Neural cell (in vitro differentiated cells): Measurements from ENCODE around the gene CSNK1E. TPM values are rescaled to one million over a fixed set of nuclear protein-coding genes. Genes with fewer than 3 reads are reported as not detected.

Source experiments
- H2AFZ ChIP-seq: fragments of 200-600, 300-800 bp; sonication (generic), shearing (Covaris generic); 2 replicates; pipeline ENCODE4 v1.6.0; 2014; ENCODE audit warnings: low read depth, mild to moderate bottlenecking, antibody characterized with exemption, low read length, moderate library complexity
- H3F3A ChIP-seq: fragments of 200-600 bp; shearing (Covaris generic); 2 replicates; pipeline ENCODE4 v1.6.1; 2016; ENCODE audit warnings: mild to moderate bottlenecking, moderate library complexity, mixed read lengths, antibody characterized with exemption, low read length; ENCODE audit not compliant: insufficient read depth, poor library complexity, severe bottlenecking
- H3K27ac ChIP-seq: fragments of 200-600, 300-800 bp; sonication (generic), shearing (Covaris generic); 2 replicates; pipeline ENCODE4 v1.5.1; 2014; ENCODE audit warnings: mild to moderate bottlenecking, low read length, moderate library complexity
- H3K27me3 ChIP-seq: fragments of 300-800, 200-600 bp; sonication (generic), shearing (Covaris generic); 2 replicates; pipeline ENCODE4 v1.6.0; 2014; ENCODE audit warnings: mild to moderate bottlenecking, low read depth, low read length, moderate library complexity; ENCODE audit not compliant: insufficient read depth
- H3K36me3 ChIP-seq: fragments of 300-800, 200-600 bp; sonication (generic), shearing (Covaris generic); 2 replicates; pipeline ENCODE4 v1.5.1; 2014; ENCODE audit warnings: mild to moderate bottlenecking, antibody characterized with exemption, low read length, moderate library complexity; ENCODE audit not compliant: insufficient read depth
- H3K4me2 ChIP-seq: fragments of 300-800, 200-600 bp; sonication (generic), shearing (Covaris generic); 2 replicates; pipeline ENCODE4 v1.6.0; 2014; ENCODE audit warnings: mild to moderate bottlenecking, low read length
- H3K4me3 ChIP-seq: fragments of 300-800, 200-600 bp; sonication (generic), shearing (Covaris generic); 2 replicates; pipeline ENCODE4 v1.5.1; 2014; ENCODE audit warnings: mild to moderate bottlenecking, low read length, moderate library complexity
- H3K79me2 ChIP-seq: fragments of 200-600 bp; shearing (Covaris generic); replicated peaks from 2 replicates; pipeline ENCODE4 v1.6.0; 2014; ENCODE audit warnings: mild to moderate bottlenecking, low read length, moderate library complexity; ENCODE audit not compliant: insufficient read depth
- H3K9ac ChIP-seq: fragments of 300-800, 200-600 bp; sonication (generic), shearing (Covaris generic); 2 replicates; pipeline ENCODE4 v1.6.1; 2016; ENCODE audit warnings: mild to moderate bottlenecking, low read length, mixed read lengths
- H3K9me2 ChIP-seq: fragments of 200-600 bp; shearing (Covaris generic); 2 replicates; pipeline ENCODE4 v1.6.1; 2016; ENCODE audit warnings: mild to moderate bottlenecking, low read length, mixed read lengths; ENCODE audit not compliant: insufficient read depth
- H3K9me3 ChIP-seq: fragments of 200-600, 300-800 bp; sonication (generic), shearing (Covaris generic); 2 replicates; pipeline ENCODE4 v1.6.1; 2016; ENCODE audit warnings: mild to moderate bottlenecking, mixed run types, low read length, moderate library complexity, mixed read lengths
- H4K20me1 ChIP-seq: fragments of 200-600 bp; shearing (Covaris generic); 2 replicates; pipeline ENCODE4 v1.6.1; 2016; ENCODE audit warnings: mild to moderate bottlenecking, mixed run types; ENCODE audit not compliant: insufficient read depth
- EP300 ChIP-seq: fragments of 450-650 bp; conservative IDR thresholded peaks from 2 replicates; pipeline ENCODE4 v1.6.1; 2014; ENCODE audit warnings: antibody characterized with exemption, mild to moderate bottlenecking, moderate library complexity; ENCODE audit not compliant: poor library complexity, severe bottlenecking
- EZH2 ChIP-seq: fragments of 200-600, 300-800 bp; shearing (Covaris generic), sonication (generic); IDR thresholded peaks from 2 replicates; pipeline ENCODE4 v1.6.1; 2014; ENCODE audit warnings: antibody characterized with exemption, low read length, borderline replicate concordance, mild to moderate bottlenecking; ENCODE audit not compliant: insufficient read depth, poor library complexity, severe bottlenecking
- MXI1 ChIP-seq: fragments of 450-650 bp; conservative IDR thresholded peaks from 2 replicates; pipeline ENCODE4 v1.6.1; 2014; ENCODE audit warnings: antibody characterized with exemption, mild to moderate bottlenecking; ENCODE audit not compliant: poor library complexity, severe bottlenecking
- POLR2AphosphoS5 ChIP-seq: IDR thresholded peaks from 2 replicates; pipeline ENCODE4 v1.6.1; 2012
- RAD21 ChIP-seq: fragments of 450-650 bp; conservative IDR thresholded peaks from 2 replicates; pipeline ENCODE4 v1.6.1; 2014; ENCODE audit warnings: antibody characterized with exemption, mild to moderate bottlenecking, moderate library complexity
- SMC3 ChIP-seq: fragments of 450-650 bp; conservative IDR thresholded peaks from 2 replicates; pipeline ENCODE4 v1.6.1; 2014; ENCODE audit warnings: antibody characterized with exemption, mild to moderate bottlenecking, moderate library complexity; ENCODE audit not compliant: poor library complexity
- TAF1 ChIP-seq: IDR thresholded peaks from 2 replicates; pipeline ENCODE4 v1.6.1; 2012; ENCODE audit warnings: low read depth
- polyA plus RNA-seq: library from polyadenylated mRNA; depleted of rRNA; stranded (reverse); fragments of >200 nt; gene quantifications from 2 replicates; pipeline ENCODE4 v1.2.3, GENCODE V29; 2014
- TF ChIP-seq, protein P1 (sequence below): fragments of 450-650 bp; IDR thresholded peaks from 2 replicates; pipeline ENCODE4 v1.5.1; 2014; ENCODE audit warnings: antibody characterized with exemption, mild to moderate bottlenecking, moderate library complexity; ENCODE audit not compliant: poor library complexity, severe bottlenecking
- TF ChIP-seq, protein P2 (sequence below): IDR thresholded peaks from 2 replicates; pipeline ENCODE4 v1.6.1; 2012; ENCODE audit warnings: borderline replicate concordance

The CSNK1E gene
- polyA plus RNA-seq, 1 donor from 2014 or later: 230 TPM

DNA sequence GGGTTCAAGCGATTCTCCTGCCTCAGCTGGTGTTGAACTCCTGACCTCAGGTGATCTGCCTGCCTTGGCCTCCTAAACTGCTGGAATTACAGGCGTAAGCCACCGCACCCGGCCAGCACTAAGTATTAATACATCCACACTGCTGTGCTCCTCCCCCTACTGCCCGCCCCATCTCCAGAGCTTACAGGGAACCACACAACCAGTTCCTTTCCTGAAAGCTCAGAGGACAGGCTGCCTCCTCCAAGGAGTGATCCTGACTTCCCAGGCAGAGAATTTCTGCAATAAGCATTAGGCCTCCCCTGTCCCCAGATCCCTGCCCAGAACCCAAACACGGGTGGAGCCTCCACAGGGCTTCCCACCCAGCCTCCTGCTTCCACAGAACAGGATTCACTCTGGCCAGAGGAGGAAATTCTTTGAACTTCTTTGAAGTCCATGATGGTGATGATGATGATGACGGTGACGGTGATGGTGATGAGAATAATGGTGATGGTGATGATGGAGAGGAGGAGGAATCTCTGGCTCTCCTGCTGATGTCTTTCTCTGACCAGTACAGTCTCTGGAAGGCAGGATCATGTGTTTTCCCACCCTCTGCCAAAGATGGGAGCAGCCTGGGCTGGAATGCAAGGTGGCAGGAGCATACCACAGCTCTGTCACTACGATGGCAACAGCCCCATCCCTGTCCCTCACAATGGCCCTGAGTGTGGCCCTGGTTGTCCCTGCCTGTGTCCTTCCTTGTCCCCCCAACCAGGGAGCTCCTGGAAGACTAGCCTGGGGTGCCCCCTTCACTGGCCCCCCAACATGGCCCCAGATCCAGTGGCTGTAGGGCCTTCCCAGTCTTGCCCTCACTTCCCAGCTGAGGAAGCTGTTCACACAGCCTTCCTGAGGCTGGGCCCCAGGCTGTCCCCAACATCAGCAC is 33.5 kb upstream of the CSNK1E start:
- H3K4me3 ChIP-seq: no peak overlapping the region
- H3K27me3 ChIP-seq: no peaks in the 10 kb centered on the region
- H4K20me1 ChIP-seq: no peaks in the 10 kb centered on the region
- no peaks in the 10 kb centered on the region for H3F3A ChIP-seq
- no peak overlapping the region for H3K9ac ChIP-seq
- H3K27ac ChIP-seq: no peak overlapping the region
- no peaks in the 10 kb centered on the region for H3K79me2 ChIP-seq
- TF ChIP-seq SMC3: no peak
- TF ChIP-seq EZH2: no peak
- TF ChIP-seq, protein P1, sequence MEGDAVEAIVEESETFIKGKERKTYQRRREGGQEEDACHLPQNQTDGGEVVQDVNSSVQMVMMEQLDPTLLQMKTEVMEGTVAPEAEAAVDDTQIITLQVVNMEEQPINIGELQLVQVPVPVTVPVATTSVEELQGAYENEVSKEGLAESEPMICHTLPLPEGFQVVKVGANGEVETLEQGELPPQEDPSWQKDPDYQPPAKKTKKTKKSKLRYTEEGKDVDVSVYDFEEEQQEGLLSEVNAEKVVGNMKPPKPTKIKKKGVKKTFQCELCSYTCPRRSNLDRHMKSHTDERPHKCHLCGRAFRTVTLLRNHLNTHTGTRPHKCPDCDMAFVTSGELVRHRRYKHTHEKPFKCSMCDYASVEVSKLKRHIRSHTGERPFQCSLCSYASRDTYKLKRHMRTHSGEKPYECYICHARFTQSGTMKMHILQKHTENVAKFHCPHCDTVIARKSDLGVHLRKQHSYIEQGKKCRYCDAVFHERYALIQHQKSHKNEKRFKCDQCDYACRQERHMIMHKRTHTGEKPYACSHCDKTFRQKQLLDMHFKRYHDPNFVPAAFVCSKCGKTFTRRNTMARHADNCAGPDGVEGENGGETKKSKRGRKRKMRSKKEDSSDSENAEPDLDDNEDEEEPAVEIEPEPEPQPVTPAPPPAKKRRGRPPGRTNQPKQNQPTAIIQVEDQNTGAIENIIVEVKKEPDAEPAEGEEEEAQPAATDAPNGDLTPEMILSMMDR: no peak
- TF ChIP-seq MXI1: no peak
- no peak for TF ChIP-seq EP300
- TF ChIP-seq POLR2AphosphoS5: no peak
- TF ChIP-seq RAD21: no peak
- TF ChIP-seq, protein P2, sequence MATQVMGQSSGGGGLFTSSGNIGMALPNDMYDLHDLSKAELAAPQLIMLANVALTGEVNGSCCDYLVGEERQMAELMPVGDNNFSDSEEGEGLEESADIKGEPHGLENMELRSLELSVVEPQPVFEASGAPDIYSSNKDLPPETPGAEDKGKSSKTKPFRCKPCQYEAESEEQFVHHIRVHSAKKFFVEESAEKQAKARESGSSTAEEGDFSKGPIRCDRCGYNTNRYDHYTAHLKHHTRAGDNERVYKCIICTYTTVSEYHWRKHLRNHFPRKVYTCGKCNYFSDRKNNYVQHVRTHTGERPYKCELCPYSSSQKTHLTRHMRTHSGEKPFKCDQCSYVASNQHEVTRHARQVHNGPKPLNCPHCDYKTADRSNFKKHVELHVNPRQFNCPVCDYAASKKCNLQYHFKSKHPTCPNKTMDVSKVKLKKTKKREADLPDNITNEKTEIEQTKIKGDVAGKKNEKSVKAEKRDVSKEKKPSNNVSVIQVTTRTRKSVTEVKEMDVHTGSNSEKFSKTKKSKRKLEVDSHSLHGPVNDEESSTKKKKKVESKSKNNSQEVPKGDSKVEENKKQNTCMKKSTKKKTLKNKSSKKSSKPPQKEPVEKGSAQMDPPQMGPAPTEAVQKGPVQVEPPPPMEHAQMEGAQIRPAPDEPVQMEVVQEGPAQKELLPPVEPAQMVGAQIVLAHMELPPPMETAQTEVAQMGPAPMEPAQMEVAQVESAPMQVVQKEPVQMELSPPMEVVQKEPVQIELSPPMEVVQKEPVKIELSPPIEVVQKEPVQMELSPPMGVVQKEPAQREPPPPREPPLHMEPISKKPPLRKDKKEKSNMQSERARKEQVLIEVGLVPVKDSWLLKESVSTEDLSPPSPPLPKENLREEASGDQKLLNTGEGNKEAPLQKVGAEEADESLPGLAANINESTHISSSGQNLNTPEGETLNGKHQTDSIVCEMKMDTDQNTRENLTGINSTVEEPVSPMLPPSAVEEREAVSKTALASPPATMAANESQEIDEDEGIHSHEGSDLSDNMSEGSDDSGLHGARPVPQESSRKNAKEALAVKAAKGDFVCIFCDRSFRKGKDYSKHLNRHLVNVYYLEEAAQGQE: no peak
- TF ChIP-seq TAF1: no peak
- H3K9me3 ChIP-seq: no peaks in the 10 kb centered on the region
- no peaks in the 10 kb centered on the region for H3K9me2 ChIP-seq
- no peaks in the 10 kb centered on the region for H3K36me3 ChIP-seq
- H2AFZ ChIP-seq: no peak overlapping the region
- no peak overlapping the region for H3K4me2 ChIP-seq

DNA sequence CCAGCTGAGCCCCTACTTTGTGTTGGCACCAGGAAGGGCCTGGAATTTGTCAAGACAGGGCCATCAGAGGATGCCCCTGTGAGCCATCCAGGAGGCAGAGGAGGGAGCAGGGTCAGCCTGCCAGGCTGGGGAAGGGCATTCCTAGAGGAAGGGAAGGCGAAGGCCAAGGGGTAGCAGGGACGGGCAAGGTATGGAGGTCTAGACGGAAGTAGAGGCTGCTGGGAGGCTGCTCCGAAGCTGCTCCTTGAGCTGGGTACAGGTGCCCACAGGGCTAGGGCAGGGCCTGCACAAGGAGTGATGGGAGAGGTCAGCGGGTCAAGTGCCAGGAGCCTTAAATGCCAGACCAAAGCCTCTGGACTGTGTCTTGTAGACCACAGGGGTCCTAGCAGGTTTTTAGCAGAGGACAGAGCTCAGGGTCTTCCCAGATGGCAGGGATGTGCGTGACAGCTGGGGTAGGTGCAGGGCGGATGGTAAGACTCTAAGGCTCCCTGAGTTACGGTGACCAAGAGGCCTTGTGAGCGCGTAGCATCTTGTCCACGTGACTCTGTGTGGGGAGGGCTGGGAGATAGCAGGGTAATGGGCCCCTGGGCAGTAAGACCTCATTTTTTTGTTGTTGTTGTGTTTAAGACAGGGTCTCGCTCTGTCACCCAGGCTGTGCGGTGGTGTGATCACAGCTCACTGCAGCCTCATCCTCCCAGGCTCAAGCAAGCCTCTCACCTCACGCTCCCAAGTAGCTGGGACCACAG is 31.7 kb upstream of the CSNK1E start:
- no peak for TF ChIP-seq EZH2
- TF ChIP-seq EP300: no peak
- TF ChIP-seq, protein P1: no peak
- TF ChIP-seq SMC3: no peak
- no peak for TF ChIP-seq TAF1
- no peak for TF ChIP-seq MXI1
- no peak for TF ChIP-seq POLR2AphosphoS5
- H3K79me2 ChIP-seq: no peaks in the 10 kb centered on the region
- H3K27ac ChIP-seq: no peak overlapping the region
- H3K9me3 ChIP-seq: no peaks in the 10 kb centered on the region
- H3K4me2 ChIP-seq: no peak overlapping the region
- H3K4me3 ChIP-seq: no peak overlapping the region
- H3K36me3 ChIP-seq: no peaks in the 10 kb centered on the region
- no peak overlapping the region for H2AFZ ChIP-seq
- no peaks in the 10 kb centered on the region for H3K27me3 ChIP-seq
- H3F3A ChIP-seq: no peaks in the 10 kb centered on the region
- H3K9ac ChIP-seq: no peak overlapping the region
- H4K20me1 ChIP-seq: no peaks in the 10 kb centered on the region
- H3K9me2 ChIP-seq: no peaks in the 10 kb centered on the region
